ENCODE results near the gene YDJC. TPM values are rescaled to one million over a fixed set of nuclear protein-coding genes. Genes with fewer than 3 reads are reported as not detected.

YDJC gene
- total and polyA plus RNA-seq, 2 of the 13 experiments (the other 11 are each of a cell fraction or from before 2014, with no cell fraction given), result 15.3 to 32.0 TPM

DNA sequence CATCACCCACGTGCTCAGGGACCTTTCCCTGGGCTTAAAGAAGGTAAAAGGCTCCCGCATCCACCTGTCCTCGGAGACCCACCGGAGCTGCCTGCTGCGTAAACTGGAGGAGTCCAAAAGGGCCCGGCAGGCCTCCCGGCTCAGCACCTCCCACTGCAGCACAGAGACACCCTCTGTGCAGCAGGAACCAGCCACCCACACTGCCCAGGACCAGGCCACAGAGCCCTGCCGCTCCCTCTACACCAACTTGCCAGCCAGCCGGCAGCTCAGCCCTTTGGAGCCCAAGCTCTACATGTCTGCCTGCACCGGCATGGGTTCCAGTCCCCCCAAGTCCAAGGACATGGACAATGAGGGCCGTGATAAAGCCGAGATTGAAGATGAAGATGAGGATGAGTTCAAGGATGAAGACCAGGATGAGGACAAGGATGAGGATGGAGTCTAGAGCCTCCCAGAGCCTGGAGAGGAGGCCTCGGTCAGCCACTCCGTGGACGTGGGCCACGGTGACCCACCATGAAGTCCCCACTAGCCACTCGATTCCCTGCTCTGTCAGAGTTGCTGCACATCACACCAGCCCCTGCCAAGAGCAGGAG lies 6.9 kb upstream of the YDJC start:
- Histone ChIP-seq H3K4me1 (ENCODE audit: insufficient read depth, low read length) (peaks cover 73% of the 10 kb centered on the region), H3K27ac (ENCODE audit: extremely low read length, insufficient read depth, low read length) (no peak overlapping the region), H2AFZ (ENCODE audit: low read length) (no peak overlapping the region), H3K4me3 (replicated peaks in 1 of 3; ENCODE audit: insufficient read depth in 1 of 3, low read depth in 2 of 3, low read length in 3 of 3) (no peak overlapping the region), H3K4me2 (ENCODE audit: low read depth, low read length) (peak overlapping the region; percentile 29), H3K79me2 (ENCODE audit: insufficient read depth, low read length) (no peaks in the 10 kb centered on the region), H3K36me3 (replicated peaks in 1 of 2; ENCODE audit: control insufficient read depth in 1 of 2, insufficient read depth in 2 of 2, low read length in 2 of 2) (no peaks in the 10 kb centered on the region), H3K9ac (ENCODE audit: insufficient read depth, low read depth, low read length) (no peak overlapping the region), H3K27me3 (ENCODE audit: control insufficient read depth in 1 of 2, insufficient read depth in 2 of 2, low read length in 2 of 2) (peaks cover 0 to 4% of the 10 kb centered on the region in 2 experiments; a peak in 2 of 5 replicates), H3K9me3 (ENCODE audit: low read length) (no peaks in the 10 kb centered on the region), H4K20me1 (ENCODE audit: insufficient read depth, low read length) (no peaks in the 10 kb centered on the region)
- ATAC-seq (no peak), DNase-seq (ENCODE audit: low spot score) (no peak), FAIRE-seq (no peak)
- TF ChIP-seq ZNF768 (CRISPR knock-in tag; IDR thresholded peaks at IDR 0.05) (peak; percentile 89; the same call in 1 of the 2 replicates), ZNF530 (CRISPR knock-in tag; IDR thresholded peaks at IDR 0.05; ENCODE audit: low read depth) (no peak), SOX13 (IDR thresholded peaks at IDR 0.05) (no peak), SOX13 (CRISPR knock-in tag; conservative IDR thresholded peaks at IDR 0.05 in 1 of 2, IDR thresholded peaks at IDR 0.05 in 1 of 2) (no peak)
- no TSS peak for BruUV-seq (replicated peaks)
- intact Hi-C loops (cut with micrococcal nuclease; ENCODE audit: unreplicated experiment) (no loop called here), in situ Hi-C loops (cut with HindIII; ENCODE audit: extremely low pct_ligation_motif_present, low pct_unique_long_range_greater_than_20kb) (no loop called here)
- 51% methylated on average over 11 of the region's 17 CpGs for WGBS (ENCODE audit: low lambda C conversion rate)
- POLR2A ChIA-PET, result no interaction called here
- CTCF ChIA-PET (ENCODE audit: low intra/inter-chr PET ratio, low total read pairs), result no interaction called here

DNA sequence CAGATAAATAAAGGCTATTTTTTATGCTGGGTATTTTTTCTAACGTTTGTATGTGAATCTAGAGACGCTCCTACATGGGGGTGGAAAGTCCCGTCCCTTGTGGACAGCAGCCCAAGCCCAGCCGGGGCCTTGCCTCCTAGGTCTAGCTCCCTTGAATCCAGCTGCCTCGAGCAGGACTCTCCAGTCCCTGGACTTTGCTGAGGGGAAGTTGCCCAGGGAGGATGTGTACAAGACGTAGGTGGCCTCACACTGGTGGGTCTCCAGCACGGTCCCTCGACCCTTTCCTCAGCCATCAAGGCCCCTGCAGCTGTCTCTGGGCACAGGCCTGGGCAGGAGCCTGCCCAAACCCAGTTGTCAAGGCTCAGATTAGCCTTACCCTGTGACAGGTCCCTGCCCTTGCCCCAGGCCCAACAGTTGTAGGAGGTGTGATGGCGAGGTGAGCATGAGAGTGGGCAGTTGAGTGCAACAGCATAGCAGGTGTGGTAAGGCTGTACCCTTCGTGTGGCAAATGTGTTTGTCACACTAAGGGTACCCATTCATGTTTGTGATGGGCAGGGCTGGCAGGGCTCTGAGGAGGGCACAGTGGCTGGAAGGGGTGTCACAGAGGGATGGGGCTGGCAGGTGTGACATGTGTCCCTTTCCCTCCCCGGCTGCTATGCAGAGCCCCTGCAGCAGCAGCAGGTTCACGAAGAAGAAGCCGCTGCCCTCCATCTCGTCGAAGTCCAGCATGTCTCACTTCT lies 6.1 kb upstream of the YDJC start:
- POLR2A ChIA-PET, result no interaction called here
- in situ Hi-C loops (cut with HindIII; ENCODE audit: extremely low pct_ligation_motif_present, low pct_unique_long_range_greater_than_20kb) (no loop called here), intact Hi-C loops (cut with micrococcal nuclease; ENCODE audit: unreplicated experiment) (no loop called here)
- 46% methylated on average over 11 of the region's 15 CpGs for WGBS (ENCODE audit: low lambda C conversion rate)
- Histone ChIP-seq H2AFZ (ENCODE audit: low read length) (no peak overlapping the region), H3K27me3 (ENCODE audit: control insufficient read depth in 1 of 2, insufficient read depth in 2 of 2, low read length in 2 of 2) (peaks cover 0 to 4% of the 10 kb centered on the region in 2 experiments; a peak in 2 of 5 replicates), H3K79me2 (ENCODE audit: insufficient read depth, low read length) (no peaks in the 10 kb centered on the region), H3K4me1 (ENCODE audit: insufficient read depth, low read length) (peaks cover 65% of the 10 kb centered on the region), H4K20me1 (ENCODE audit: insufficient read depth, low read length) (no peaks in the 10 kb centered on the region), H3K4me2 (ENCODE audit: low read depth, low read length) (peak overlapping the region; percentile 29; the same call in 1 of the 2 replicates), H3K27ac (ENCODE audit: extremely low read length, insufficient read depth, low read length) (no peak overlapping the region), H3K9me3 (ENCODE audit: low read length) (no peaks in the 10 kb centered on the region), H3K9ac (ENCODE audit: insufficient read depth, low read depth, low read length) (no peak overlapping the region), H3K36me3 (replicated peaks in 1 of 2; ENCODE audit: control insufficient read depth in 1 of 2, insufficient read depth in 2 of 2, low read length in 2 of 2) (no peaks in the 10 kb centered on the region), H3K4me3 (replicated peaks in 1 of 3; ENCODE audit: insufficient read depth in 1 of 3, low read depth in 2 of 3, low read length in 3 of 3) (peak overlapping the region in 1 of 3 experiments; percentile 4; a peak in 1 of 6 replicates)
- ATAC-seq (no peak), DNase-seq (ENCODE audit: low spot score) (no peak), FAIRE-seq (no peak)
- BruUV-seq (replicated peaks), result no TSS peak
- CTCF ChIA-PET (ENCODE audit: low intra/inter-chr PET ratio, low total read pairs), result no interaction called here
- TF ChIP-seq EP300 (IDR thresholded peaks at IDR 0.05; ENCODE audit: low read depth in 2 of 2, low read length in 2 of 2) (no peak), EP300 (CRISPR knock-in tag; IDR thresholded peaks at IDR 0.05; ENCODE audit: borderline replicate concordance) (no peak), ZNF891 (CRISPR knock-in tag; IDR thresholded peaks at IDR 0.05) (peak; percentile 15; the same call in 1 of the 2 replicates)
